Glutamatergic neuron (in vitro differentiated cells): ENCODE results near the gene CCDC201. TPM values are rescaled to one million over a fixed set of nuclear protein-coding genes. Genes with fewer than 3 reads are reported as not detected.

ENCODE experiments used
- DNase-seq: peaks from one replicate; pipeline ENCODE4 v3.0.0; 2022
- H3K27ac Mint-ChIP-seq: one replicate; pipeline ENCODE4 v1.8.0; 2020; ENCODE audit warnings: mild to moderate bottlenecking, mixed read lengths, inconsistent platforms; ENCODE audit not compliant: unreplicated experiment
- H3K27me3 Mint-ChIP-seq: one replicate; pipeline ENCODE4 v1.8.0; 2020; ENCODE audit warnings: mild to moderate bottlenecking, moderate library complexity, mixed read lengths, inconsistent platforms; ENCODE audit not compliant: unreplicated experiment
- H3K36me3 Mint-ChIP-seq: one replicate; pipeline ENCODE4 v1.8.0; 2020; ENCODE audit warnings: mild to moderate bottlenecking, mixed read lengths, inconsistent platforms; ENCODE audit not compliant: unreplicated experiment
- H3K4me1 Mint-ChIP-seq: one replicate; pipeline ENCODE4 v1.8.0; 2020; ENCODE audit warnings: mild to moderate bottlenecking, low read depth, mixed read lengths, inconsistent platforms; ENCODE audit not compliant: unreplicated experiment
- H3K4me3 Mint-ChIP-seq: one replicate; pipeline ENCODE4 v1.8.0; 2020; ENCODE audit warnings: mild to moderate bottlenecking, mixed read lengths, inconsistent platforms; ENCODE audit not compliant: unreplicated experiment
- H3K9me3 Mint-ChIP-seq: one replicate; pipeline ENCODE4 v1.8.0; 2020; ENCODE audit warnings: mild to moderate bottlenecking, moderate library complexity, mixed read lengths, inconsistent platforms; ENCODE audit not compliant: unreplicated experiment
- CTCF ChIP-seq: fragments of 200-600 bp; sonication (generic); IDR thresholded peaks from one replicate; pipeline ENCODE4 v1.5.0; 2021; ENCODE audit not compliant: partially characterized antibody, unreplicated experiment
- total RNA-seq: library from RNA; stranded (reverse); fragmentation: NEBNext Ultra II Directional; extraction: Animal tissue kit (Norgen Biotek cat#: 25700); gene quantifications from one replicate; pipeline ENCODE4 v1.2.1, GENCODE V29; 2021; ENCODE audit not compliant: unreplicated experiment

The CCDC201 gene
- total RNA-seq, 1 donor from 2014 or later, result not detected

DNA sequence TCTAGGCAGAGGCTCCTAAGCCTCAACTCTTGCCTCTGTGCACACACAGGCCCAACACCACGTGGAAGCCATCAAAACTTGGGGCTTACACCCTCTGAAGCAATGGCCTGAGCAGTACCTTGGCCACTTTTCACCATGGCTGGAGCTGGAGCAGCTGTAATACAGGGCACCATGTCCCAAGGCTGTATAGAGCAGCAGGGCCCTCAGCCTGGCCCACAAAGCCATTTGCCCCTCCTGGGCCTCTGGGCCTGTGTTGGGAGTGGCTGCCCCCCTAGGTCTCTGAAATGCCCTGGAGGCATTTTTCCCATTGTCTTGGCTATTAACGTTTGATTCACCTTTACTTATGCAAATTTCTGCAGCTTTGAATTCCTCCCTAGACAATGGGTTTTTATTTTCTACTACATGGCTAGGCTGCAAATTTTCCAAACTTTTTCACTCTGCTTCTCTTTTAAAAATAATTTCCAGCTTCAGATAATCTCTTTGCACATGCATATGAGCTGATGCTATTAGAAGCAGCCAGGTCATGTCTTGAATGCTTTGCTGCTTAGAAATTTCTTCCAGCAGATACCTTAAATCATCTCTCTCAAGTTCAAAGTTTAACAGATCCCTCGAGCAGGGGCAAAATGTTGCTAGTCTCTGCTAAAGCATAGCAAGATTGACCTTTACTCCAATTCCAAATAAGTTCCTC is 5.7 kb upstream of the CCDC201 start:
- Mint-ChIP-seq H3K4me3 (no peak overlapping the region), H3K36me3 (peaks cover 18% of the 10 kb centered on the region), H3K27me3 (no peaks in the 10 kb centered on the region), H3K4me1 (no peaks in the 10 kb centered on the region), H3K27ac (no peak overlapping the region), H3K9me3 (peaks cover 2% of the 10 kb centered on the region)
- no peak for TF ChIP-seq CTCF
- no peak for DNase-seq

GRCh38 chr7:45876519-45876918 is 3.6 kb upstream of the CCDC201 start:
- no peaks in the 10 kb centered on the region for H3K27me3 Mint-ChIP-seq
- no peak overlapping the region for H3K27ac Mint-ChIP-seq
- H3K4me1 Mint-ChIP-seq, result no peaks in the 10 kb centered on the region
- H3K36me3 Mint-ChIP-seq, result peaks cover 18% of the 10 kb centered on the region
- peaks cover 2% of the 10 kb centered on the region for H3K9me3 Mint-ChIP-seq
- no peak overlapping the region for H3K4me3 Mint-ChIP-seq
- TF ChIP-seq CTCF, result no peak
- no peak for DNase-seq

DNA sequence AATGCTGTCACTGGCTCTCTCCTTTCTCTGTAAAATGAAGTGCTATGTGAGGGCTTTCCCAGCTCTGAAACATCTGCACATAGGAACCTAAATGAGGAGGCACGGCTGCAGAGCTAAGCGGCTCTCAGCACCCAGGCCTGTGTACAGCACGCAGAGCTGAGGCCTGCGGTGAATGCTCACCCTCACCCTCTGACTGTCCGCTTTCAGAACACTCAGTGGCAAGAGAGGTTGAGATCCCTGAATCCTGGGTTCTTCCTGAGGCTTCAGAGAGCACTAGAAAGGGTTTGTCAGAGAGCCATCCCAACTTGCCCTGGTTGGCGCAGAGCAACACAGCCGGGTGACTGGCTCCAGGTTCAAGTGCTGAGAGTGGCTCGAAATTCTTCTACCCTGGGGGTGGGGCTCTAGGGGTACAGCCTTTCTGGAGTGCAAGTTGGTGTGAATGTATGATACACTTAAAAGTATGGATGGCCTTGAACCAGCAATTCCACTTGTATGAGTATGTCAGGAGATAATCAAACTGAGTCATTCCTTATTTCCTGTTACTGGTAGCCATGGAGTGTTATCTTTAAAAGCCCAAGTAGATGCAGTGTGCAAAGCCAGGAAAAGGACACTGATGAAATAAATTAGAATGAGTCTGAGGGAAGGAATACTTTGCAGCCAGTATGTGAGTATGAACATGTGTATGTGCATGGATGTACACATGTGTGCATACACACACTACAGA is 1.7 kb upstream of the CCDC201 start:
- DNase-seq, result no peak
- Mint-ChIP-seq H3K27me3 (no peaks in the 10 kb centered on the region), H3K4me1 (no peaks in the 10 kb centered on the region), H3K27ac (no peak overlapping the region), H3K9me3 (peaks cover 2% of the 10 kb centered on the region), H3K36me3 (peaks cover 15% of the 10 kb centered on the region), H3K4me3 (no peak overlapping the region)
- no peak for TF ChIP-seq CTCF

- no peaks in the 10 kb centered on the region for H3K4me1 Mint-ChIP-seq
- no peak overlapping the region for H3K27ac Mint-ChIP-seq
- DNase-seq, result no peak
- H3K36me3 Mint-ChIP-seq, result peaks cover 15% of the 10 kb centered on the region
- H3K4me3 Mint-ChIP-seq, result no peak overlapping the region
- peaks cover 2% of the 10 kb centered on the region for H3K9me3 Mint-ChIP-seq
- no peaks in the 10 kb centered on the region for H3K27me3 Mint-ChIP-seq
- no peak for TF ChIP-seq CTCF
Measured at GRCh38 chr7:45873355-45873754, 473 bp upstream of the CCDC201 start.
